Measurements from ENCODE around the gene RALB.
"Not testable (repeated sequence)": the region's sequence is repeated elsewhere in the genome, so short reads cannot be mapped to it uniquely, and the experiment has no call there.

The RALB gene

GRCh38 chr2:120319686-120320317 lies 67.2 kb downstream of the RALB start (continued):
- TF ChIP-seq PRDM4 (tag by site-specific recombination; IDR thresholded peaks at IDR 0.05) = no peak

- ChIA-PET CTCF (interaction anchor here (0.6 to 0.8 kb wide), 3 partner anchors 9 to 340 kb away, joined by 3 to 4 read pairs (median 3); no protein-coding TSS in a partner anchor), POLR2A (no interaction called here)
- TF ChIP-seq SCRT2 (tag by site-specific recombination; IDR thresholded peaks at IDR 0.05) (peak; percentile 73), ZNF335 (tag by site-specific recombination; conservative IDR thresholded peaks at IDR 0.05) (no peak), ZNF274 (IDR thresholded peaks at IDR 0.05; ENCODE audit: low read length) (no peak), ZNF274 (tag by site-specific recombination; IDR thresholded peaks at IDR 0.05; ENCODE audit: borderline replicate concordance) (no peak), ZNF473 (tag by site-specific recombination; IDR thresholded peaks at IDR 0.05) (no peak)
- Histone ChIP-seq H3K9me3 (ENCODE audit: control insufficient read depth, insufficient read depth, low read depth, low read length) (no peaks in the 10 kb centered on the region), H3K36me3 (ENCODE audit: control insufficient read depth in 2 of 2, insufficient read depth in 1 of 2, low read length in 2 of 2) (no peaks in the 10 kb centered on the region), H3K27ac (ENCODE audit: extremely low read depth, low read depth, low read length) (no peak overlapping the region), H3K4me1 (ENCODE audit: control insufficient read depth, insufficient read depth, low read length) (no peaks in the 10 kb centered on the region), H3K4me3 (ENCODE audit: low read depth, low read length) (no peak overlapping the region)
Observed at GRCh38 chr2:120320318-120320851, 67.7 kb downstream of the RALB start.

GRCh38 chr2:120320887-120321556 lies 68.4 kb downstream of the RALB start:
- H3K27ac ChIP-seq (ENCODE audit: extremely low read depth, low read depth, low read length); H3K36me3 ChIP-seq (ENCODE audit: control insufficient read depth in 2 of 2, insufficient read depth in 1 of 2, low read length in 2 of 2); H3K9me3 ChIP-seq (ENCODE audit: control insufficient read depth, insufficient read depth, low read depth, low read length); POLR2A ChIA-PET; H3K4me3 ChIP-seq (ENCODE audit: low read depth, low read length); H3K4me1 ChIP-seq (ENCODE audit: control insufficient read depth, insufficient read depth, low read length): not testable (repeated sequence)
- CTCF ChIA-PET = interaction anchor here (0.6 to 0.8 kb wide), 4 partner anchors 8 to 750 kb away, joined by 3 to 4 read pairs (median 4); no protein-coding TSS in a partner anchor
- 0 out of 2 replicates have a peak, but pooled peaks have one; percentile 6 for TF ChIP-seq SCRT2 (tag by site-specific recombination; IDR thresholded peaks at IDR 0.05)

GRCh38 chr2:120321721-120322284 lies 69.2 kb downstream of the RALB start:
- Histone ChIP-seq H3K4me1 (ENCODE audit: control insufficient read depth, insufficient read depth, low read length) (no peaks in the 10 kb centered on the region), H3K4me3 (ENCODE audit: low read depth, low read length) (no peak overlapping the region), H3K27ac (ENCODE audit: extremely low read depth, low read depth, low read length) (no peak overlapping the region), H3K9me3 (ENCODE audit: control insufficient read depth, insufficient read depth, low read depth, low read length) (no peaks in the 10 kb centered on the region), H3K36me3 (ENCODE audit: control insufficient read depth in 2 of 2, insufficient read depth in 1 of 2, low read length in 2 of 2) (no peaks in the 10 kb centered on the region)
- POLR2A ChIA-PET = no interaction called here
- CTCF ChIA-PET = interaction anchor here (0.8 to 2.8 kb wide), 2 partner anchors 9 to 749 kb away, joined by 4 to 14 read pairs; no protein-coding TSS in a partner anchor
- no peak for TF ChIP-seq ZNF629 (tag by site-specific recombination; IDR thresholded peaks at IDR 0.05)
- no peak for TF ChIP-seq SALL2 (tag by site-specific recombination; IDR thresholded peaks at IDR 0.05; ENCODE audit: borderline replicate concordance)
- TF ChIP-seq ZNF362 (tag by site-specific recombination; IDR thresholded peaks at IDR 0.05) = no peak
- no peak for TF ChIP-seq SETDB1 (IDR thresholded peaks at IDR 0.05; ENCODE audit: insufficient read length, low read length)
- no peak for TF ChIP-seq ZNF48 (tag by site-specific recombination; IDR thresholded peaks at IDR 0.05)
- TF ChIP-seq PRDM10 (tag by site-specific recombination; IDR thresholded peaks at IDR 0.05) = no peak
- TF ChIP-seq ZNF76 (tag by site-specific recombination; IDR thresholded peaks at IDR 0.05; ENCODE audit: borderline replicate concordance, low read depth) = no peak
- no peak for TF ChIP-seq ZBTB48 (tag by site-specific recombination; IDR thresholded peaks at IDR 0.05)
- TF ChIP-seq ZNF132 (tag by site-specific recombination; IDR thresholded peaks at IDR 0.05; ENCODE audit: borderline replicate concordance) = no peak
- no peak for TF ChIP-seq INSM2 (tag by site-specific recombination; IDR thresholded peaks at IDR 0.05)
- TF ChIP-seq ZNF501 (tag by site-specific recombination; IDR thresholded peaks at IDR 0.05) = no peak
- no peak for TF ChIP-seq ZNF416 (tag by site-specific recombination; IDR thresholded peaks at IDR 0.05)

All from HEK293 (cell line).